Left lung (tissue), 10 donors: Measurements from ENCODE around the gene MIPEP. TPM values are rescaled to one million over a fixed set of nuclear protein-coding genes. Genes with fewer than 3 reads are reported as not detected.
"Not testable (repeated sequence)": the region's sequence is repeated elsewhere in the genome, so short reads cannot be mapped to it uniquely, and the experiment has no call there.

ENCODE experiments used
- ATAC-seq: fragments of 200-7000 bp; cut with Tn5 transposase; one replicate; pipeline ENCODE4 v1.9.1; 2020; ENCODE audit warnings: moderate library complexity
- DNase-seq, 4 donors: peaks; one replicate each; pipeline ENCODE4 v3.0.0-alpha.2; 2013 to 2020
- H3K27ac ChIP-seq, 2 donors: fragments of 200-600 bp; sonication (generic) in 1 of 2; one replicate each; pipeline versions ENCODE4 v1.5.0 to v1.8.0; 2020 to 2021
- H3K27me3 ChIP-seq, 2 donors: fragments of 200-600 bp; sonication (generic) in 1 of 2; one replicate each; pipeline versions ENCODE4 v1.5.0 to v1.8.0; 2020 to 2021
- H3K36me3 ChIP-seq, 2 donors: fragments of 200-600 bp; sonication (generic) in 1 of 2; one replicate each; pipeline versions ENCODE4 v1.5.0 to v1.8.0; 2020 to 2021
- H3K4me1 ChIP-seq, 2 donors: fragments of 200-600 bp; one replicate each; pipeline ENCODE4 v1.8.0; 2021
- H3K4me3 ChIP-seq, 2 donors: fragments of 200-600 bp; sonication (generic) in 1 of 2; one replicate each; pipeline versions ENCODE4 v1.5.0 to v1.8.0; 2020 to 2021; ENCODE audit warnings: mild to moderate bottlenecking in 1 of 2
- H3K9me3 ChIP-seq, 2 donors: fragments of 200-600 bp; sonication (generic) in 1 of 2; one replicate each; pipeline versions ENCODE4 v1.5.0 to v1.8.0; 2020 to 2021
- intact Hi-C, 2 donors: fragments of 100-400 bp; cut with DNase I; formaldehyde crosslinking; loops; one replicate each; pipeline versions ENCODE4 v1.11.2 to v1.14.2; 2022
- polyA plus RNA-seq, 6 donors: library from polyadenylated mRNA; unstranded; fragments of 120-200 nt; gene quantifications; one replicate each; pipeline ENCODE4 v1.2.1, GENCODE V29; 2013; ENCODE audit not compliant: insufficient read length in 6 of 6
- total RNA-seq, 2 donors: library from RNA; stranded (reverse); fragmentation: NEBNext Ultra II Directional; extraction: Animal tissue kit (Norgen Biotek cat#: 25700); gene quantifications; one replicate each; pipeline ENCODE4 v1.2.1, GENCODE V29; 2021
- TF ChIP-seq, protein P1 (sequence below), 2 donors: fragments of 200-600 bp; sonication (generic) in 1 of 2; IDR thresholded peaks; one replicate each; pipeline versions ENCODE4 v1.5.0 to v1.8.0; 2021; ENCODE audit warnings: antibody characterized with exemption in 2 of 2
- donor health status: DM: no; HTN: yes; CAD: no.
- donor health status: DM: no; HTN: no; CAD: no.

The MIPEP gene
- total and polyA plus RNA-seq, 8 donors = 15.6 to 26.2 (median 17.4) TPM

DNA sequence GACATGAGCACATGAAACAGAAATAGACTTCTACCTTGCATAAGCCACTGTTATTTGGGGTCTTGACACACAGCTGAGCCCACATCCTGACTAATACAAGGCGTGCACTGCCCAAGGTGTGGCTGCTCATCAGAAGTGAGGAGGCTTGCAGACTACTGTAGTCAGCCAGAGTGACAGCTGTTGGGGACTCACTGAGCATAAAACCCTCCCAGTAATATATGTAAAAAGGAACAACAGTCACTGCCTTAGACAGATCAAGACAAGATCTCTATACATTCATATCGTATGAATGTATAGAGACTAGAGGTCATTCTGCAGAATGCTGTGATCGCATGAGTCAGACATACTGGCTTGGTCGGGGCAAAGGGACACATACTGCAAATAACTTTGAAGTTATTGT is 12.2 kb upstream of the MIPEP start:
- Histone ChIP-seq H3K4me1 (peaks cover 6 to 8% of the 10 kb centered on the region in 2 donors), H3K27me3 (peaks cover 12 to 44% of the 10 kb centered on the region in 2 donors), H3K4me3 (no peak overlapping the region), H3K36me3 (no peaks in the 10 kb centered on the region), H3K9me3 (no peaks in the 10 kb centered on the region), H3K27ac (no peak overlapping the region)
- intact Hi-C loops = no loop called here
- ATAC-seq (no peak), DNase-seq (no peak)
- TF ChIP-seq, protein P1, sequence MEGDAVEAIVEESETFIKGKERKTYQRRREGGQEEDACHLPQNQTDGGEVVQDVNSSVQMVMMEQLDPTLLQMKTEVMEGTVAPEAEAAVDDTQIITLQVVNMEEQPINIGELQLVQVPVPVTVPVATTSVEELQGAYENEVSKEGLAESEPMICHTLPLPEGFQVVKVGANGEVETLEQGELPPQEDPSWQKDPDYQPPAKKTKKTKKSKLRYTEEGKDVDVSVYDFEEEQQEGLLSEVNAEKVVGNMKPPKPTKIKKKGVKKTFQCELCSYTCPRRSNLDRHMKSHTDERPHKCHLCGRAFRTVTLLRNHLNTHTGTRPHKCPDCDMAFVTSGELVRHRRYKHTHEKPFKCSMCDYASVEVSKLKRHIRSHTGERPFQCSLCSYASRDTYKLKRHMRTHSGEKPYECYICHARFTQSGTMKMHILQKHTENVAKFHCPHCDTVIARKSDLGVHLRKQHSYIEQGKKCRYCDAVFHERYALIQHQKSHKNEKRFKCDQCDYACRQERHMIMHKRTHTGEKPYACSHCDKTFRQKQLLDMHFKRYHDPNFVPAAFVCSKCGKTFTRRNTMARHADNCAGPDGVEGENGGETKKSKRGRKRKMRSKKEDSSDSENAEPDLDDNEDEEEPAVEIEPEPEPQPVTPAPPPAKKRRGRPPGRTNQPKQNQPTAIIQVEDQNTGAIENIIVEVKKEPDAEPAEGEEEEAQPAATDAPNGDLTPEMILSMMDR (IDR thresholded peaks at IDR 0.05) = no peak

DNA sequence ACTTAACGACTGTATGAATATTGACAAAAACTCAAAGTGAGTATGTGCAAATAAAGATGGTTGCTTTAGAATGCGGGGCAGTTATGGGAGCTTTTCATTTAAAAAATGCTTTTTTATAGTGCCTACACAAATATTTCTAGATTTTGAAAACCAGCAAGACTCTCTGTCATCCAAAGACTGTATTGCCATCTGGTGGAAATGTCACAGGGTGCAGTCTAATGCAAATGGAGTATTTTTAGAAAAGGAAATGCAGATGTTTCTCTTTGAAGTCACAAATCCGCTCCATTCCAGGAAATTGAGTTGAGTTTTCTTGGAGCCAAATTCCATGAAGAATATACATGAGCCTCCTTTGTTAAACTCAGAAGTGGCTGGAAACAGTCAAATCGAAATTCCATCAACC is 10.4 kb upstream of the MIPEP start:
- TF ChIP-seq, protein P1 (IDR thresholded peaks at IDR 0.05) = peak; percentile 21 to 52
- DNase-seq (peak in 2 of 4 donors; percentile 65 to 77), ATAC-seq (peak; percentile 68)
- intact Hi-C loops = no loop called here
- no peaks in the 10 kb centered on the region for H3K36me3 ChIP-seq
- H3K4me3 ChIP-seq = no peak overlapping the region
- peaks cover 6 to 8% of the 10 kb centered on the region in 2 donors for H3K4me1 ChIP-seq
- H3K27ac ChIP-seq = no peak overlapping the region
- H3K27me3 ChIP-seq = peaks cover 12 to 39% of the 10 kb centered on the region in 2 donors
- H3K9me3 ChIP-seq = no peaks in the 10 kb centered on the region

DNA sequence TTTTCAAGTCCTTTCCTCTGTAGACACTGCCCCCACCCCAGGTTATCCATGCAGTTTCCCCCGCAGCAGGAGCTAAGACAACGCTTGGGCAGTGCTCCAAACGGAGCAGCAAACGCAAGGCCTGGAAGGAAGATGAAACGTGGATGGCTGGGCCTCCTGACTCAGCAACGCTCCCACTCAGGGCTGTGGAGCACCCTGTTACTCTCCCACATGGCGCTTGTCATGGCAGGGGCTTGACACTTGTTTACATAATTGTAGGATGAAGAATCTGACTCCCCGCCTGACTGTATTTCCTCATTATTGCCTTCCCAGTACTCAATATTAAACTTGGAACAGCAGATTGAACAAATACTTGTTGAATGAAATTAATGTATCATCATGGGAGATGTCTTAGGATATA is 8.9 kb upstream of the MIPEP start:
- Histone ChIP-seq H3K27me3 (peaks cover 4 to 24% of the 10 kb centered on the region in 2 donors), H3K4me1 (peaks cover under 1 to 1% of the 10 kb centered on the region in 2 donors), H3K27ac (no peak overlapping the region), H3K9me3 (no peaks in the 10 kb centered on the region), H3K4me3 (no peak overlapping the region), H3K36me3 (no peaks in the 10 kb centered on the region)
- ATAC-seq = peak; percentile 62
- peak in 3 of 4 donors; percentile 42 to 64 (median 46) for DNase-seq
- intact Hi-C loops = no loop called here
- TF ChIP-seq, protein P1 (IDR thresholded peaks at IDR 0.05) = no peak

DNA sequence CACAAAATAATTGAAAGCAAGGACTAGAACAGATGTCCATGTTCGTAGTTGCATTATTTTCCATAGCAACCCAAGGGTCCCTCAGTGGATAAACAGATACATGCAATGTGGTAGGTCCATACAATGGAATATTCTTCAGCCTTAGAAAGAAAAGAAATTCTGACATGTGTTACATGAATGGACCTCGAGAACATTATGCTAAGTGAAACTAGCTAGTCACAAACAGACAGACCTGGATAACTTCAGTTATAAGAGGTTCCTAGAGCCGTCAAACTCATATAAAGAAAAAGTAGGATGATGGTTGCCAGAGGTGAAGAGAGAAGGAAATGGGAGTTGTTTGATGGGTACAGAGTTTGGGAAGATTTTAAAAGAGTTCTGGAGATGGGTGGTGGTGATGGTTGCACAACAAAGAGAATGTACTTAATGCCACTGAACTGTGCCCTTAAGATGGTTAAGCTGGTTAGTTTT is 8.3 kb upstream of the MIPEP start, which contains the start of gene C1QTNF9B:
Gene C1QTNF9B (minus strand): TSS at position 51 of the 468 bp plus-strand sequence.
- intact Hi-C loops, H3K9me3 ChIP-seq, H3K36me3 ChIP-seq, ATAC-seq, DNase-seq, H3K4me1 ChIP-seq, H3K4me3 ChIP-seq, H3K27ac ChIP-seq: not testable (repeated sequence)
- H3K27me3 ChIP-seq = peaks cover 0 to 18% of the 10 kb centered on the region in 2 donors

DNA sequence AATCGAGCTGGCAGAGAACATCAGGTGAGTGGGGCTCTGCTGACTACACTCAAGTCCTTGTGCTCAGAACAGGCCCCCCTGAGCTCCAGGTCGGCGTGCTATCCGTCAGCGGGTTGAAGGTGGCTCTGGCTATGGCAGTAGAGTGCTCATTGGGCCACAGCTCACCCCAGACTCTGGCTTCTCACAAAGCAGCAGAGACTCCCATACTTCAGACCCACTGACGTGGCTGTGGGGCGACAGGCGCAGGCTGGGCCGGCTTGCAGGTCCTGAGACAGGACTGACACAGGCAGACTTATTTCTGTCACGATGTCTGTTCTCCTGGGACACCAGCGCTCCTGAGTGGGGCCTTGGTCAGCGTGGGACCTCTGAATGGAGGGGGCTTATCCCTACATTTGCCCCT is 5.5 kb upstream of the MIPEP start:
- H3K27ac ChIP-seq, H3K4me3 ChIP-seq, DNase-seq, H3K4me1 ChIP-seq, H3K27me3 ChIP-seq, H3K9me3 ChIP-seq, H3K36me3 ChIP-seq, ATAC-seq, intact Hi-C loops: not testable (repeated sequence)

DNA sequence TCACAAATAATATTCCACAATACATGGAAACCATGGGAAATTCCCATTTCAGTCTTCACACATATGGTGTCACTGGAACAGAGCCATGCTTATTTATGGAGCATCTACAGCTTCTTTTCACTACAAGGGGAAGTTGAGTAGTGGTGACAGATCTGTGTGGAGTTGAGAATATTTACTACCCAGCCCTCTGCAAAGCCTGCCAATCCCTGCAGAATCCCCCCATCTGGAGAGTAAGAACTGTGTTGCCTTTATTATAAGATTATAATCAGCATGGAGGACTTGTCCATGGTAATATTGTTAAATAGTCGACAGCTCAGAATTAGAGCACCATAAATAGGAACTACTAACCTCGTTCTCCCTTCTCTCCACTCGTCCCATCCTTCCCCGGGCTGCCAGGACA is 4.6 kb upstream of the MIPEP start:
- H3K4me3 ChIP-seq, H3K36me3 ChIP-seq, H3K9me3 ChIP-seq, intact Hi-C loops, H3K27ac ChIP-seq, DNase-seq, H3K27me3 ChIP-seq, ATAC-seq, H3K4me1 ChIP-seq: not testable (repeated sequence)
